B cell (primary cell): ENCODE data around the gene DCBLD2. TPM values are rescaled to one million over a fixed set of nuclear protein-coding genes. Genes with fewer than 3 reads are reported as not detected.

Experiments used
- ATAC-seq: fragments of 200-7000 bp; cut with Tn5 transposase; one replicate; pipeline ENCODE4 v1.10.0; 2021; ENCODE audit warnings: low read depth, mild to moderate bottlenecking, moderate number of reproducible peaks, moderate library complexity
- CTCF ChIA-PET: fragments of 350-600 bp; sonication (Branson Sonifier 250); formaldehyde crosslinking; loops from one replicate; lab custom pipeline; 2021; ENCODE audit warnings: antibody characterized with exemption, inconsistent platforms; lab: Charles Lee
- POLR2A ChIA-PET: fragments of 350-600 bp; sonication (Branson Sonifier 250); formaldehyde crosslinking; loops from one replicate; lab custom pipeline; 2021; ENCODE audit warnings: antibody characterized with exemption; lab: Charles Lee
- DNase-seq: peaks from one replicate; pipeline ENCODE4 v3.0.0; 2013
- H2AFZ ChIP-seq: 2 replicates; pipeline ENCODE4 v1.6.1; 2012; ENCODE audit warnings: mild to moderate bottlenecking, low read depth, low read length; ENCODE audit not compliant: insufficient read depth, poor library complexity, severe bottlenecking
- H3K27ac ChIP-seq, 2 donors: 1 replicate in 1 of 2; 2 replicates in 1 of 2; pipeline ENCODE4 v1.5.1; 2012 to 2013; ENCODE audit warnings: low read length in 2 of 2, mild to moderate bottlenecking in 2 of 2, moderate library complexity in 1 of 2
- H3K27me3 ChIP-seq, 4 experiments: fragments of 200-600 bp in 1 of 4; sonication (generic) in 1 of 4; replicated peaks in 1 of 4; 1 replicate in 2 of 4; 2 replicates in 2 of 4; pipeline versions ENCODE4 v1.6.1 to v1.7.0; 2013 to 2016; ENCODE audit warnings: low read length in 3 of 4, mild to moderate bottlenecking in 2 of 4, mixed read lengths in 1 of 4, moderate library complexity in 1 of 4; ENCODE audit not compliant: insufficient read depth in 4 of 4, control insufficient read depth in 3 of 4; ENCODE audit errors: control extremely low read depth in 1 of 4
- H3K36me3 ChIP-seq, 2 experiments: replicated peaks in 1 of 2; 1 replicate in 1 of 2; 2 replicates in 1 of 2; pipeline versions ENCODE4 v1.6.1 to v1.7.1; 2013; ENCODE audit warnings: low read length in 1 of 2; ENCODE audit not compliant: insufficient read depth in 2 of 2, control insufficient read depth in 1 of 2; ENCODE audit errors: control extremely low read depth in 1 of 2, extremely low read depth in 1 of 2
- H3K4me1 ChIP-seq, 2 donors: fragments of 200-600 bp in 1 of 2; sonication (generic) in 1 of 2; 1 replicate in 1 of 2; 2 replicates in 1 of 2; pipeline versions ENCODE4 v1.5.1 to v1.6.1; 2013 to 2017; ENCODE audit warnings: low read length in 2 of 2; ENCODE audit not compliant: control insufficient read depth in 2 of 2, insufficient read depth in 2 of 2
- H3K4me2 ChIP-seq: replicated peaks from 2 replicates; pipeline ENCODE3; 2012; ENCODE audit warnings: mild to moderate bottlenecking, low read depth, low read length; ENCODE audit not compliant: poor library complexity, severe bottlenecking
- H3K4me3 ChIP-seq, 5 experiments: fragments of 200-600 bp in 1 of 5; sonication (generic) in 1 of 5; 1 replicate in 3 of 5; 2 replicates in 2 of 5; pipeline versions ENCODE4 v1.5.1 to v1.7.0; 2011 to 2016; ENCODE audit warnings: low read length in 4 of 5, mild to moderate bottlenecking in 4 of 5, low read depth in 2 of 5, control low read depth in 1 of 5, moderate library complexity in 1 of 5; ENCODE audit not compliant: insufficient read depth in 1 of 5; ENCODE audit errors: control extremely low read depth in 1 of 5, extremely low read depth in 1 of 5
- H3K79me2 ChIP-seq: fragments of 200-600 bp; sonication (generic); one replicate; pipeline ENCODE4 v1.6.0; 2016; ENCODE audit warnings: low read length; ENCODE audit not compliant: control insufficient read depth, insufficient read depth
- H3K9ac ChIP-seq: fragments of 200-600 bp; sonication (generic); 2 replicates; pipeline ENCODE4 v1.6.1; 2017; ENCODE audit warnings: mild to moderate bottlenecking, low read length, moderate library complexity
- H3K9me3 ChIP-seq, 3 donors: one replicate each; pipeline versions ENCODE4 v1.6.1 to v1.7.1; 2013; ENCODE audit warnings: low read length in 2 of 3; ENCODE audit not compliant: control insufficient read depth in 2 of 3, insufficient read depth in 1 of 3; ENCODE audit errors: control extremely low read depth in 1 of 3
- H4K20me1 ChIP-seq: 2 replicates; pipeline ENCODE4 v1.6.0; 2012; ENCODE audit warnings: mild to moderate bottlenecking, low read length; ENCODE audit not compliant: insufficient read depth, control insufficient read depth, poor library complexity, severe bottlenecking
- H3K27ac Mint-ChIP-seq: one replicate; pipeline ENCODE4 v1.8.0; 2021; ENCODE audit warnings: mixed read lengths
- H3K27me3 Mint-ChIP-seq: one replicate; pipeline ENCODE4 v1.8.0; 2021; ENCODE audit warnings: mixed read lengths
- H3K4me1 Mint-ChIP-seq: one replicate; pipeline ENCODE4 v1.8.0; 2021; ENCODE audit warnings: mixed read lengths
- H3K4me3 Mint-ChIP-seq: one replicate; pipeline ENCODE4 v1.8.0; 2021; ENCODE audit warnings: mixed read lengths
- H3K9me3 Mint-ChIP-seq: one replicate; pipeline ENCODE4 v1.8.0; 2022; ENCODE audit warnings: mixed read lengths; ENCODE audit not compliant: insufficient read depth
- EZH2 ChIP-seq: IDR thresholded peaks from 2 replicates; pipeline ENCODE4 v1.6.1; 2012; ENCODE audit warnings: borderline replicate concordance, low read depth, mild to moderate bottlenecking, moderate library complexity, low read length; ENCODE audit not compliant: insufficient read depth, poor library complexity, severe bottlenecking
- WGBS: methylation state at CpG from one replicate; pipeline ENCODE4 v1.1.5; 2013; ENCODE audit warnings: missing lambda C conversion rate; ENCODE audit not compliant: insufficient coverage; 5-methylcytosine and 5-hydroxymethylcytosine counted together
- intact Hi-C: fragments of 100-400 bp; cut with micrococcal nuclease; formaldehyde crosslinking; loops from one replicate; pipeline ENCODE4 v1.10.0; 2022
- polyA plus RNA-seq: library from polyadenylated mRNA; depleted of rRNA; stranded (reverse); fragments of >200 nt; gene quantifications from 2 replicates; pipeline ENCODE4 v1.2.3, GENCODE V29; 2012
- total RNA-seq, 2 donors: library from RNA; stranded (reverse); fragments of 120-200 nt in 1 of 2; gene quantifications; 1 replicate in 1 of 2; 2 replicates in 1 of 2; pipeline versions ENCODE4 v1.2.3 to v1.2.4, GENCODE V29; 2013 to 2022
- TF ChIP-seq, protein P1 (sequence below): fragments of 200-600 bp; IDR thresholded peaks from one replicate; pipeline ENCODE4 v1.8.0; 2022; ENCODE audit warnings: antibody characterized with exemption, mild to moderate bottlenecking

DCBLD2 gene
- total and polyA plus RNA-seq, 2 donors (not counting 1 experiment from before 2014, with no cell fraction given), result 0.37 to 3.5 TPM

GRCh38 chr3:98764472-98764884, 137.0 kb downstream of the DCBLD2 start:
- Histone ChIP-seq H3K9ac (no peak overlapping the region), H3K4me2 (no peak overlapping the region), H3K4me3 (peak overlapping the region in 1 of 5 experiments; percentile 72), H3K4me1 (peaks cover 6 to 8% of the 10 kb centered on the region in 2 donors), H3K36me3 (no peaks in the 10 kb centered on the region), H4K20me1 (no peaks in the 10 kb centered on the region), H3K79me2 (no peaks in the 10 kb centered on the region), H3K9me3 (no peaks in the 10 kb centered on the region), H3K27me3 (peaks cover 0 to 3% (median 0%) of the 10 kb centered on the region in 4 experiments), H2AFZ (peak overlapping the region; percentile 9), H3K27ac (no peak overlapping the region)
- TF ChIP-seq EZH2, result no peak
- TF ChIP-seq, protein P1, sequence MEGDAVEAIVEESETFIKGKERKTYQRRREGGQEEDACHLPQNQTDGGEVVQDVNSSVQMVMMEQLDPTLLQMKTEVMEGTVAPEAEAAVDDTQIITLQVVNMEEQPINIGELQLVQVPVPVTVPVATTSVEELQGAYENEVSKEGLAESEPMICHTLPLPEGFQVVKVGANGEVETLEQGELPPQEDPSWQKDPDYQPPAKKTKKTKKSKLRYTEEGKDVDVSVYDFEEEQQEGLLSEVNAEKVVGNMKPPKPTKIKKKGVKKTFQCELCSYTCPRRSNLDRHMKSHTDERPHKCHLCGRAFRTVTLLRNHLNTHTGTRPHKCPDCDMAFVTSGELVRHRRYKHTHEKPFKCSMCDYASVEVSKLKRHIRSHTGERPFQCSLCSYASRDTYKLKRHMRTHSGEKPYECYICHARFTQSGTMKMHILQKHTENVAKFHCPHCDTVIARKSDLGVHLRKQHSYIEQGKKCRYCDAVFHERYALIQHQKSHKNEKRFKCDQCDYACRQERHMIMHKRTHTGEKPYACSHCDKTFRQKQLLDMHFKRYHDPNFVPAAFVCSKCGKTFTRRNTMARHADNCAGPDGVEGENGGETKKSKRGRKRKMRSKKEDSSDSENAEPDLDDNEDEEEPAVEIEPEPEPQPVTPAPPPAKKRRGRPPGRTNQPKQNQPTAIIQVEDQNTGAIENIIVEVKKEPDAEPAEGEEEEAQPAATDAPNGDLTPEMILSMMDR, result no peak
- no peak for DNase-seq
- intact Hi-C loops, result no loop called here
- H3K4me3 Mint-ChIP-seq, result no peak overlapping the region
- H3K9me3 Mint-ChIP-seq, result no peaks in the 10 kb centered on the region
- H3K27ac Mint-ChIP-seq, result no peak overlapping the region
- ChIA-PET POLR2A (no interaction called here), CTCF (no interaction called here)
- H3K4me1 Mint-ChIP-seq, result peaks cover 17% of the 10 kb centered on the region
- peaks cover 12% of the 10 kb centered on the region for H3K27me3 Mint-ChIP-seq
- ATAC-seq, result no peak
- WGBS, result 13% methylated on average over 1 of the region's 4 CpGs

- ATAC-seq, result no peak
- peaks cover 15% of the 10 kb centered on the region for H3K27me3 Mint-ChIP-seq
- peaks cover 6 to 8% of the 10 kb centered on the region in 2 donors for H3K4me1 ChIP-seq
Measured at GRCh38 chr3:98763819-98764418, 137.6 kb downstream of the DCBLD2 start.

More at GRCh38 chr3:98763819-98764418, 137.6 kb downstream of the DCBLD2 start:
- H3K9me3 Mint-ChIP-seq, result no peaks in the 10 kb centered on the region
- H3K36me3 ChIP-seq, result no peaks in the 10 kb centered on the region
- H3K27ac ChIP-seq, result no peak overlapping the region
- DNase-seq, result no peak
- H3K9ac ChIP-seq, result no peak overlapping the region
- H4K20me1 ChIP-seq, result no peaks in the 10 kb centered on the region
- H3K9me3 ChIP-seq, result no peaks in the 10 kb centered on the region
- POLR2A ChIA-PET, result no interaction called here
- TF ChIP-seq, protein P1, result no peak
- TF ChIP-seq EZH2, result no peak
- CTCF ChIA-PET, result no interaction called here
- intact Hi-C loops, result no loop called here
- no peak overlapping the region for H3K4me3 Mint-ChIP-seq
- H2AFZ ChIP-seq, result peak overlapping the region; percentile 35
- WGBS, result 0% methylated on average over 1 of the region's 5 CpGs
- peak overlapping the region in 1 of 5 experiments; percentile 72 for H3K4me3 ChIP-seq
- no peaks in the 10 kb centered on the region for H3K79me2 ChIP-seq
- no peak overlapping the region for H3K4me2 ChIP-seq
- H3K4me1 Mint-ChIP-seq, result peaks cover 17% of the 10 kb centered on the region
- H3K27ac Mint-ChIP-seq, result no peak overlapping the region
- H3K27me3 ChIP-seq, result peaks cover 0 to 3% (median 0%) of the 10 kb centered on the region in 4 experiments
